Measurements from ENCODE around the gene UNC50.

UNC50 gene

GRCh38 chr2:98608116-98608961, at the start of gene UNC50, which contains the start of gene COA5:
Gene UNC50, plus strand, starts transcription at chr2:98608589. Its CDS starts 1,171 bp downstream, at chr2:98609760.
Gene COA5, minus strand, starts transcription at chr2:98608512. Its CDS starts 107 bp downstream, at chr2:98608405.
- peak; percentile 78 for DNase-seq (ENCODE audit: low read depth, low spot score)

DNA sequence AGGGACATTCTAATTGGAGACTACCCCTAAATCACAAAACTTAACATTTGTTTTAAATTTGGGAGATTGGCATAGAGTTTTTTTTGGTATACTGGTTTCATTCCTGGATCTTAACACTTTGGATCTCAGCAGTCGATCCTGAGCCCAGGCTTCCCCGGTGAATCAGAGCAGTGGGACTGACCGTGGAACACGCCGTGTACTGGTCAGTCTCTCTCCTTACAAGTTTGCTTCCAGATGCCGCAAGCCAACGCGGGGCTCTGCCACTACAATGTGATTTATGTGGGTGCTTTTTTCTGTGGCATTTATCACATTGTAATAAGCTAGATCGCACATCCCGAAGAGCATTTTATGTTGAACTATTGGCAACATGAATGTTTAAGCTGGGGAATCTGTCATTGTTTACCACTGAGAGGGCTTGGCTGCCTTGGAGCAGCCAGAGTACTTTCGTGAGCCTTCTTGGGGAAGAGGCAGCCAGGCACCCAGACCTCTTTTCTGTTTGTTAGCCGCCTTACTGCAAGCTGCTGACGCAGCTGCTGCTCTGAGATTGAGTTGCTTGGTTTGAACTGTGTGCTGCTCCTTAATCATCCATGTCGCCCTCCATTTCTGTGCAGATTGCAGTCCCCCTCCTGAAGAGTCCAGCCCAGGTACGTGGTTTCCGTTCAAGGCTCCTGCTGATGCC, 49.4 kb upstream of the UNC50 start:
- no peak for DNase-seq (ENCODE audit: low read depth, low spot score)

- DNase-seq (ENCODE audit: low read depth, low spot score), result no peak
These were observed 48.8 kb upstream of the UNC50 start for GRCh38 chr2:98559581-98559980.

DNA sequence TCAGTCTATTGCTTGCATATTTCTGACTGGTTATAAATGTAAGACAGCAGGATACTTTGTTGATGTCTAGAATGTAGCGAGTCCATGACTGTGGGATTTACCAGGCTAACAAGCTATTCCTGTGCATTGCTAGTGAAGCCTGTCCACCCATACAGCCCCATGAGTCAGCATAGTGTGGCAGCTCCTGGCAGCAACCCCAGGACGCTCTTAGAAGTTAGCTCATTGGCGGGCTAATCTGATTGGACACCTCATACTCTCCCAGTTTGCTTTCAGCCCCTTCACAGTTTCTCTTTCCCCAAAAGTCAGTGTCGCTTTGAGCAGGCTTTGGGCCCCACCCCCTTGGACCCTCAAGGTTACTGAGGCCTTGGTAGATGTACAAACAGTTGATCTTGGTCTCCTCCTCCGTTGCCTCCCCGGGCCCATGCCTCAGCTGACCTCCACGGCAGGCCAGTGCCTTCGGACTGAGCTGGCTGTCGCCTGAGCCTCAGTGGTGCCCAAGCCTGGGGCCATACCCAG, 48.1 kb upstream of the UNC50 start:
- DNase-seq (ENCODE audit: low read depth, low spot score), result no peak

DNA sequence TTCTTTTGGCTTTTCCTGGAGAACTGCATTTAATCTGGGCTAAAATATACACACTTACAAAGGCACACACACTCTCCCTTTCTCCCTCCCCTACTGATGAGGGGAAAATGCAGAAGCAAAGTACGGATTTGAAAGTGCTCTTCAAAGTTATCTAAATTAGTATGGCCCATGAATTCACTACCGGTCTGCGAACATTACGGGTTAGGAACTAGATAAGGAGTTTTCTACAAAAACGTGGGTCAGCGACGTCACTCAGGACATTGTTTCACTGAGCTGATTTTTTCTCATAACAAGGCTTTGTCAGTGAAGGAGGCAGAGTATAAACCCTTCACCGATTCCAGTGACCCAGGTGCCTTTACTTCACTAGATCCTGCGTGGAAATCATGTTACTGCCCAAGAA, 47.4 kb upstream of the UNC50 start:
- DNase-seq (ENCODE audit: low read depth, low spot score), result no peak

DNA sequence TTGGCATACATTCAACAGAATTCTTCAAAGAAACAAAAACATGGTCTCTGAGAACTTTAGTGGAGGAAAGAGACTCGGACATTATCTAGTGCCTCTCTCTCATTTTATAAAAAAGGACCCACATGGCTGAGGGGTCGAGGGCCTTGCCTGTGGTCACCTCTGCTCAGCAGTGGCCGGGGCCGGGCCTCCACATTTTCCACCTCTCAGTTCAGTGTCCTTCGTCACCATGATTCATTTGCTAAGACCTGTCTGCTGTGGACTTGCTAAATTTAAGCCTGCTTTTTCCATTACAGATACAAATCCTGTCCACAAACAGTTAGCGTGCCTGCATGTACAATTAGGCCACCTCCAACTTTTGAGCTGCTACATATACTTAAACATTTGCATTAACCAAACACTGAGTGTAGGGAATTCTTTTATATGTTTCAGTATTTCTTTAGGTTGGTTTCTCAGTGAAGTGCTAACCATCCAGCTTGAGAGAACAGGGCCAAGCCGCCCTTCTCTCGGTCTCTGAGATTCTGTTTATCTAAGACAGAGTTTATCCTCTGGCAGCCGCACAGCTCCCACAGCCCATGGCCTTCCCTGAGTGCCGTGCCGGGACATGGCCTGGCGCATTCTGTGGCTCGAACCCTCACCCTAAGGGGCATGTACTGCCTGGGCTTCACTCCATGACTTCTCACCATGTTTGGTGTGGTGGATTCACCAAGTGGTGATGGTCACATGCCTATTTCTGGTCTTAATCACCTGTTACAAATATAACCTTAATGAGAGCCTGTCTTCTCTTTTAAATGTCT, 46.3 kb upstream of the UNC50 start:
- no peak for DNase-seq (ENCODE audit: low read depth, low spot score)

GRCh38 chr2:98563394-98563793, 45.0 kb upstream of the UNC50 start:
- DNase-seq (ENCODE audit: low read depth, low spot score), result no peak

GRCh38 chr2:98564541-98565132, 43.8 kb upstream of the UNC50 start:
- no peak for DNase-seq (ENCODE audit: low read depth, low spot score)

GRCh38 chr2:98565286-98565860, 43.0 kb upstream of the UNC50 start:
- DNase-seq (ENCODE audit: low read depth, low spot score), result no peak

- DNase-seq (ENCODE audit: low read depth, low spot score), result no peak
These were observed 42.4 kb upstream of the UNC50 start for GRCh38 chr2:98565941-98566340.

DNA sequence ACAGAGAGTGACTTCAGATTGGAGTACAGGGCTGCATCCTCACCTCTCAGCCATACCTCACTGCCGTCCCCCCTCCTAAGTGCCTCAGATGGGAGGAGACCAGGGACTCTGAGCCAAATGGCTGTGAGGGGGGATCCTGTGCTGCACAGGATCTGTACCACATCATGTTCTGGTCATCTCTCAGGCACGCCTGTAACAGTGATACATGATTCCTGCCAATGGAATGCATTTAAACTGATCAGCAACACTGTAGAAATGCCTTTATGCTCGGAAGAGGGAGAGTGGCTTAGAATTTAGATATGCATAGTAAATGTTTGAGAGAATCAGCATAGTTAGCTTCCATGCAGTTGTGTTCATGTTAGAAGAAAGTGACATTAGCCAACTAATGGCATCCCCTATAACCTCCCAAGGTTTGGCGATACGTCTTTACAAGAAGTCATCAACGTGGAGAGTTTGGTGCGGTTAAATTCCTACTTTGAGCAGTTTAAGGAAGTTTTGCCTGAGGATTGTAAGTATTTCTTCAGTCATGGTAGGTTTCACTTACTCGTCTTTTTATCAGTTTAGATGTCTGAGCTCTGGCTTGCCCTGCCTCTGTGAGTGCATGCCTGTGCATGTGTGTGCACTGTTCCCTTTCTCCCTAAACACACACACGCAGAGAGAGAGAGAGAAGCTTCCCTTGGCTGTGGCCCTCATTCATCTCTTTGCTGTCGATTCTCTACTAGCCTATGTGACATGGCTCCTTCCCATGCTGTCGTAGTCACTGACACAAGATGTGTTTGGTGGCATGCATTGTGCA, 40.0 kb upstream of the UNC50 start:
- no peak for DNase-seq (ENCODE audit: low read depth, low spot score)

DNA sequence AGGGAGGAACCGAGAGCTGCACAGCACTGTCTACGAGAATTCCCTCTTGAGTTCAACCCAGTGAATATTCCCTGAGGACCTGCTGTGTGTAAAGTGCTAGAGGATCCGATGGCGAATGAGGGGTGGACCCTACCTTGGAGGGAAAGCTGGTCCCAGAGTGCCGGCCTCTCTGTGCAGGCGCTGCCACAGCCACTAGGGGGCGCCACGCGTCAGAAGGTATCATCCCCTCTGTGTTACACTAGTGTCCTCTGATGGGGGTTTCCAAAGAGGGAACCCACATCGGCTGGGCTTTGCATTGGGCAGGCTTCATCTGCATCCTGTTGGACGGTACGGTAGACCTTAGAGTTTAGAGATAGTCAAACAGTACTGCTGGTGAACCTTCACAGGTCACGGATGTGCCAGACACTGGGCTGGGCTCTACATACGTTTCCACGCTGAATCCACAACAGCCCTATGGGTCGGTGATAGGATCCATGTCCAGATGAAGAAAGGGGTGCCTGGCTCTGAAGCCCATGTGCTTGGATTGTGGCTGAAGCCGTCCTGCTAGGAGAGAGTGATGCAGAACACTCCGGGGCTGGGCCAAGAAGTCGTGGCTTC, 39.1 kb upstream of the UNC50 start:
- DNase-seq (ENCODE audit: low read depth, low spot score), result peak; percentile 61

DNA sequence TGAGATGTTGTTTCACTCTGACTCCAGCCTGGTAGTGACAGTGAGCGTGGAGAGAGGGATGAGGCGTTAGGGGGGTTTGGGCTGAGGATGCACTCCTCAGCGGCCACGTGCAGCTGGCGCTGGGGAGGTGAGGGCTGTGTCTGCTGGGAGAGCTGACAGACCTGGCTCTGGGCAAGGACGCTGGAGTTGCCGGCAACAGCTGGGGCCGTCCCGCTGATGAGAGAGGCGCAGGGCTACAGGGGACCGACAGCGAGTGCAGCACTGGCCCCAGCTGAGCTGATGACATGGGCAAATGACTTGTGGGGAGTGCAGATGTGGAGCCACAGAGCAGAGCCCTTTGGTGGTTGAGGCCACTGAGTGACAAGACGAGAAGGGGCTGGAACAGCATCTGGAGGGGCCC, 38.5 kb upstream of the UNC50 start:
- DNase-seq (ENCODE audit: low read depth, low spot score), result no peak

- DNase-seq (ENCODE audit: low read depth, low spot score), result no peak
These were observed 38.0 kb upstream of the UNC50 start for GRCh38 chr2:98570356-98570755.

DNA sequence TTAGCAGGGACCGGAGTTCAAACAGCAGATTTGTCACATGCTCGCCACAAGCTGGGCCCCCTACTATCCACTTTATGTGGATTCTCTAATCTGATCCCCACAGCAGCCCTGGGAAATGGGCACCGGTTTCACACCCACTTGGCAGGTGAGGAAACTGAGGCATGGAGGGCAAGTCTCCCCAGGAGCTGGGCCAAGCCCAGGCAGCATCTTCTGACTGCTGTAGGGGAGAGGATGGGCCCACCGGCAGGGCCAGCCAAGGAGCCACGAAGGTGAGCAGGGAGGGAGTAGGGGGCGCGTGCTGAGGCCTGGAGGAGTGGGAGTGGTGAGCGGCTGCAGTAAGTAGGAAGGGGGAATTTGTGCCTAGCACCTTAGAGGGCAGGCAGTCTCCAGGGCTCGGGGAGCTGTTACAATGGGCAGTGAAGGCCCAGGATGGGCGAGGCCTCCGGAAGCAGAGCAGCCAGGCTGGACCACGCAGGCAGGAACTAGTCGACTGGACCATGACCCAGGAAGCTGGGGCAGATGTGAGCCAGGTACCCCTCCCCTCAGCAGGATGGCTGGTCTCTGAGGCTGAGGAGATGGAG, 37.2 kb upstream of the UNC50 start:
- no peak for DNase-seq (ENCODE audit: low read depth, low spot score)

GRCh38 chr2:98571796-98572195, 36.6 kb upstream of the UNC50 start:
- DNase-seq (ENCODE audit: low read depth, low spot score), result no peak

GRCh38 chr2:98572211-98572610, 36.2 kb upstream of the UNC50 start:
- no peak for DNase-seq (ENCODE audit: low read depth, low spot score)

DNA sequence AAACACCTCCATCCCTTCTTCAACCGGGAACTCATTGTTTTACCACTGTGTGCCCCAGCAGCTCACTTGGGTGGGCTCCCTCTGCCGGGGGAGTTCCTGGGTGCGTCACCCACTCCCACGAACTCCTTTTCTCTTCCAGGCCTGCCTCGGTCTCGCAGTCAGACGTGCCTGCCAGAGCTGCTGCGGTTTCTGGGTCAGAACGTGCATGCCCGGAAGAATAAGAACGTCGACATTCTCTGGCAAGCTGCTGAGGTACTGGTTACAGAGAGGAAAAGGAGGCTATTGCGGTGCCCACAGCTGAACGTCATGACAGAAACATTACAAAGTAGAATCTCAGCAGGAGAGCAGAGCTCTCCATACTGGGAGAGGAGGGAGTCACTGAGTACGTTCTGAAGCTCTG, 35.7 kb upstream of the UNC50 start:
- DNase-seq (ENCODE audit: low read depth, low spot score), result no peak

GRCh38 chr2:98573426-98573825, 35.0 kb upstream of the UNC50 start:
- no peak for DNase-seq (ENCODE audit: low read depth, low spot score)
